Lower leg skin (tissue), 4 donors: ENCODE measurements around the gene RUNX1. TPM values are rescaled to one million over a fixed set of nuclear protein-coding genes. Genes with fewer than 3 reads are reported as not detected.

Source experiments
- DNase-seq, 2 donors: peaks; one replicate each; pipeline ENCODE4 v3.0.0-alpha.2; 2019; ENCODE audit warnings: low spot score in 2 of 2
- H3K4me3 ChIP-seq: fragments of 200-600 bp; sonication (generic); 2 replicates; pipeline ENCODE4 v1.5.1; 2017; ENCODE audit warnings: mild to moderate bottlenecking, low read depth; ENCODE audit not compliant: poor library complexity, severe bottlenecking
- POLR2A ChIP-seq, 2 donors: fragments of 450-650 bp; IDR thresholded peaks; one replicate each; pipeline ENCODE4 v1.6.1; 2016 to 2017; ENCODE audit warnings: antibody characterized with exemption in 2 of 2, mild to moderate bottlenecking in 1 of 2, moderate library complexity in 1 of 2
- WGBS, 2 donors: methylation state at CpG; one replicate each; pipeline ENCODE4 v1.1.5; 2018; 5-methylcytosine and 5-hydroxymethylcytosine counted together
- intact Hi-C: fragments of 100-400 bp; cut with DNase I; formaldehyde crosslinking; loops from one replicate; pipeline ENCODE4 v1.15.0; 2023; ENCODE audit warnings: low total_unique reads
- total RNA-seq, 4 donors: library from RNA; depleted of rRNA; stranded (reverse); fragments of >200 nt; gene quantifications; one replicate each; pipeline ENCODE4 v1.1.0, GENCODE V29; 2016
- TF ChIP-seq, protein P1 (sequence below), 3 donors: fragments of 450-650 bp; IDR thresholded peaks; one replicate each; pipeline ENCODE4 v1.5.1; 2016; ENCODE audit warnings: antibody characterized with exemption in 3 of 3, mild to moderate bottlenecking in 3 of 3, moderate library complexity in 2 of 3

Gene RUNX1
- total RNA-seq, 4 donors from 2014 or later: 7.3 to 29.1 (median 18.1) TPM

DNA sequence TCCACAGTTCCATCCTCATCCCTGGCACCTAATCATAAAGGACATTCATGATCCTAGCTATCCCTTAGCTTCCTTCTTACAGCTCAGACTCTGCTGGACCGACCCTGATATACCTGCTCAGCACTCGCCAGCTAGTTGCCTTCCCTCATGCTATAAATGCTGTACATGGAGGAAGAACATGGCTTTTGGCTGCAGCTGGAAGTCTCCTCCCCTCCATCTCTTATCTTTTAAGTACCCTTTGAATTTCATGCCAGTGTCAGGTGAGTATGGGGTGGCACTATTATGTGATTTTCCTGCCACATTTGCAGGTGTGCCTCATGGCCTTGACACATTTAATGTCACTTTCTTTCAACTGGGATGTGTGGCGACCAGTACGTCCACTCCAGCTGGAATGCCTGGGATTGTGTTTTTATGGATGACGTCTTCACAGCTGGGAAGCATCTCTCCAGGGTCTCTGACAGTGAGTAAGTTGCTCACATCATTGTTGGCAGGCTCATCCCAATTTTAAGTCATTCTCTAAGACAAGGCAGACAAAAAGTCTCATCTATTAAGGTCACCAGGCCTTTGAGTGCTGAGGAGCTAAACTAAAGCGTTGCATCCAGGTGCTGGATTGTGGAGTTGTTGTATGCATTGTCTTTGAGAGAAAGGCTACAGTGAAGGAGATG is 43.4 kb downstream of the RUNX1 start:
- no peak overlapping the region for H3K4me3 ChIP-seq
- DNase-seq: no peak
- 84 to 88% methylated on average over 6 of the region's 6 CpGs for WGBS, 2 donors
- no peak for TF ChIP-seq POLR2A (IDR thresholded peaks at IDR 0.05)
- TF ChIP-seq, protein P1, sequence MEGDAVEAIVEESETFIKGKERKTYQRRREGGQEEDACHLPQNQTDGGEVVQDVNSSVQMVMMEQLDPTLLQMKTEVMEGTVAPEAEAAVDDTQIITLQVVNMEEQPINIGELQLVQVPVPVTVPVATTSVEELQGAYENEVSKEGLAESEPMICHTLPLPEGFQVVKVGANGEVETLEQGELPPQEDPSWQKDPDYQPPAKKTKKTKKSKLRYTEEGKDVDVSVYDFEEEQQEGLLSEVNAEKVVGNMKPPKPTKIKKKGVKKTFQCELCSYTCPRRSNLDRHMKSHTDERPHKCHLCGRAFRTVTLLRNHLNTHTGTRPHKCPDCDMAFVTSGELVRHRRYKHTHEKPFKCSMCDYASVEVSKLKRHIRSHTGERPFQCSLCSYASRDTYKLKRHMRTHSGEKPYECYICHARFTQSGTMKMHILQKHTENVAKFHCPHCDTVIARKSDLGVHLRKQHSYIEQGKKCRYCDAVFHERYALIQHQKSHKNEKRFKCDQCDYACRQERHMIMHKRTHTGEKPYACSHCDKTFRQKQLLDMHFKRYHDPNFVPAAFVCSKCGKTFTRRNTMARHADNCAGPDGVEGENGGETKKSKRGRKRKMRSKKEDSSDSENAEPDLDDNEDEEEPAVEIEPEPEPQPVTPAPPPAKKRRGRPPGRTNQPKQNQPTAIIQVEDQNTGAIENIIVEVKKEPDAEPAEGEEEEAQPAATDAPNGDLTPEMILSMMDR (IDR thresholded peaks at IDR 0.05): no peak
- intact Hi-C loops: no loop called here

DNA sequence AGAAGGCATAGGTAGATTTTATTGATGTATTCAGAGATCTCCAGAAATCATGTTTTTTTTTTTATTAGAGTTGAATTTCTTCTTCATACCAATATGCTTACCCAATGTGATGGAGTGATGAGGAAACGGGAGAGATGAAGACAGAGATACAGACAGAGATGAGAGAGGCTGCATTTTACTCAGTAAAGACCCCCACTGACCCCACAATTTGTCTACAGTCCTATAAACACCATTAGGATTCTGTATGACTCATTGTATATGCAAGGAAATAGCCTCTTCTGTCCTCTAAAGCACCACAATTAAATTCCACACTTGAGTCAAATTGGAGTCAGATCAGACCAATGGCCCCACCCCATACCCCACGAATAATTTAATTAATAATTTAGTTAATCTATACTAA is 44.0 kb downstream of the RUNX1 start:
- WGBS, 2 donors: 64 to 66% methylated on average over 2 of the region's 2 CpGs
- intact Hi-C loops: no loop called here
- TF ChIP-seq, protein P1 (IDR thresholded peaks at IDR 0.05): no peak
- no peak for TF ChIP-seq POLR2A (IDR thresholded peaks at IDR 0.05)
- DNase-seq: no peak
- no peak overlapping the region for H3K4me3 ChIP-seq

DNA sequence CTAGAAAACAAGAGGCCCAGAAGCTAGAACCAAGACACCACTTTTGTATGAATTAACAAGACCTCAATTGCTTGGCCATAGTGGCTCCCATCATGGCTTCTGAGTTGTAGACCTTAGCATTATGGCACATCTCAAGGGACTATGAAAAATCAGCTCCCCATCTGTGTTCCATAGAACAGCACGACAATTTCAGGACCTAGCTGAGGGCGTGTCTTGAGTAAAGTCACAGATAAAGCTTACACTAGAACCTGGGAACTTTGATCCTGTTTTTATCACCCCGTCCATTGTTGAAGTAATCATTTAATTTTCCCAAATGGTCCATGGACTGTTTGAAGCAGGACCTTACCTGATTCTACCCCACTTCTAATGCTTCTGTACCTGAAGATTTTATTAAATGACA is 44.8 kb downstream of the RUNX1 start:
- WGBS, 2 donors: 87 to 94% methylated on average over 3 of the region's 3 CpGs
- TF ChIP-seq, protein P1 (IDR thresholded peaks at IDR 0.05): no peak
- no peak for TF ChIP-seq POLR2A (IDR thresholded peaks at IDR 0.05)
- no peak overlapping the region for H3K4me3 ChIP-seq
- no peak for DNase-seq
- intact Hi-C loops: no loop called here

DNA sequence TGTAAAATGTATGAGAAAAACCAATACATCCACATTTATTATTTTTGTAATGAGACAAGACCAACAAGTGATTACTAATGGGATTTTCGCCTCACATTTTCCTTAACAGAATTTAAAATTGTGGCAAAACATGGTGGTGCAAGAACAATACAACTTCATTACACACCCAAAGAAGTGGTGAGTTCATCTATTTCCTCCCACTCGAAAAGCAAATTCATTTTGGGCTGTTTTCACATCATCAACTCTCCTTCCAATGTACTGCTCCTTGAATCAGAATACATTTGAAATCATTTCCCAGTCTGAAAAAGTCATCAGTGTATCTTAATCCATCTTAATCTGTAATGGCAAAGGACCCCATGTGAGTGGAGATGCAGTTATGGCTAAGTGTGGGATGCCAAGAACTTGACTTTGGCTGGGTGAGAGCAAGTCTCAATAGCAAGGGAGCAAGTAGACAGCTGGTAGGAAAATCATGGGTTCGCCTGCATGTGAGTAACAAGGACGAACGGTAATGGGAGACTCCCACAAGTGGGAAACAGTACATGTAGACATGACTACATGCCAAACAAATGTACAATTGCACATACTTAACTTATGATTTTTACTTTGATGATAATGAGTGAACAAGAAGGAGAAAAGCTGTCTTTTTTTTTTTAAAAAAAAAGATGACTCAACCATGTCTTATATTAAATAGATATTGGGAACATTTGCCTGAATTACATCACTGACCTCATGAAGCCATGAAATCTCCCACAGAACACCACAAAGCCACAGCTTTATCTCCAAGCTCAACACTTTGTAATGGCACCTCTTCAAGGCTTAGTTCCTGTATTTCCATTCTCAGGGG is 46.0 kb downstream of the RUNX1 start:
- DNase-seq: no peak
- TF ChIP-seq, protein P1 (IDR thresholded peaks at IDR 0.05): no peak
- TF ChIP-seq POLR2A (IDR thresholded peaks at IDR 0.05): no peak
- WGBS, 2 donors: 77 to 81% methylated on average over 5 of the region's 5 CpGs
- intact Hi-C loops: no loop called here
- no peak overlapping the region for H3K4me3 ChIP-seq

DNA sequence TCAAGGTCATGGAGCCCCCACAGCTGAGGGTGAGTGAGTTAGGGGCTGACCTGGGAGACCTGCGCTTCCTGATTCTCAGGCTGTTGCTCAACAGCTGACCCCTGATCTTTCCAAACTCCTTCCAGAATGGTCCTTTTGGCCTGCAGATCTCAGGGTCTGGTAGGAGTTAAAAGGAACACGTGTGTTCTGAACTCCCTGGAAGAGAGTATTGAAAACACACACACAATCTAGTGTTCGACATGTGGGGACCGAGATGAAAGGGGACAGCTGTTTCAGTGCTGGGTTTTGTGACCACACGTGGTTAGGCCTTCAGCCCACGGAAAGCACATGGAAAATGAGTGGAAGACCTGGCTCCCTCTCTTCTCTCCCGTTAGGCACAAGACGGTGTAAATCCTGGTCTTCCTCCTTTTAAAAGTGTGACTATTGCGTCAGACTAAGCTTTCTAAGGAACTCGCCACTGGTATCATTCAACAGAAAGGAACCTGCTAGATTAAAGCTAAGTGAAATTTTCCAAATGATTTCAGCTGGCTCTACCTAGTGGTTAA is 49.6 kb downstream of the RUNX1 start:
- no peak overlapping the region for H3K4me3 ChIP-seq
- intact Hi-C loops: no loop called here
- TF ChIP-seq POLR2A (IDR thresholded peaks at IDR 0.05): no peak
- TF ChIP-seq, protein P1 (IDR thresholded peaks at IDR 0.05): no peak
- WGBS, 2 donors: 48 to 81% methylated on average over 10 of the region's 10 CpGs
- DNase-seq: no peak
